GM19452 (cell line): ENCODE measurements around the gene FSCN2.

Experiments
- ATAC-seq: cut with Tn5 transposase; IDR thresholded peaks from one replicate; pipeline ENCODE4 v1.9.1; 2021; ENCODE audit not compliant: unreplicated experiment

Gene FSCN2

GRCh38 chr17:81538651-81539570, 10.7 kb downstream of the FSCN2 start:
- no peak for ATAC-seq

DNA sequence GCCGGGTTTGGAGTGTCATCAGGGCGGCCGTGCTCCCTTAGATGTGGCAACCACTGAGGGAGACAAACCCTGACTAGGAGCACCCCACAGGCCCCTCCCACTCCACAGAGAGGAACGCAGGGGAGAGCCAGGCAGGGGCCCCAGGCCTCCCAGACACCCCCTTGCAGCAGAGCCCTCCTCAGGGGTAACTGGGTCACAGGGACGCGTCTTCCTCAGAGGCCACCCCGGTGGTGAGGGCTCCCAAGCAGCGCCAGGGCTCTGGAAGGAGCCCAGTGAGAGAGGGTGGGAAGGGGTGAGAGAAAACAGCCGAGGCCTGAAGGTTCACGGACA, 11.4 kb downstream of the FSCN2 start:
- ATAC-seq, result no peak

GRCh38 chr17:81539961-81540675, 11.9 kb downstream of the FSCN2 start:
- ATAC-seq, result no peak

- ATAC-seq, result no peak
These were observed 12.5 kb downstream of the FSCN2 start for GRCh38 chr17:81540676-81541027.

DNA sequence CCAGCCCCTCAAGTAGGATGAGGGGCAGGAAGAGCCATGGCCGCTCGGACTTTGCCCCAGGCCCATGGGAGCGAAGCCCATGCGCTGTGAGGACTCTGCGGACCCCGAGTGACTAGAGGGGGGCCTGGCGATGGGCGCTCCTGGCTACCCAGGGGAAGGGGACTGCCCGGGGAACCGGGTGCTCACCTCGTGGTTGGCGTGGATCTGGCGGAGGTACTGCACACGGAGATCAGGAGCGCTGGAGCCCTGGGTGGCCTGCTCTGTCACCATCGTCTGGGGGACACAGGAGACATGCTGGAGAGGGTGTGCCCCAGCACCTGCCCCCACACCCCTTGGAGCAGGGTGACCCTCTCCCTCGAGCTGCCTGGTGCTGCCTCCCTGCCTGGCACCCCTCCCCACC, 12.9 kb downstream of the FSCN2 start:
- ATAC-seq, result no peak

- no peak for ATAC-seq
These were observed 14.5 kb downstream of the FSCN2 start for GRCh38 chr17:81542431-81543338.

DNA sequence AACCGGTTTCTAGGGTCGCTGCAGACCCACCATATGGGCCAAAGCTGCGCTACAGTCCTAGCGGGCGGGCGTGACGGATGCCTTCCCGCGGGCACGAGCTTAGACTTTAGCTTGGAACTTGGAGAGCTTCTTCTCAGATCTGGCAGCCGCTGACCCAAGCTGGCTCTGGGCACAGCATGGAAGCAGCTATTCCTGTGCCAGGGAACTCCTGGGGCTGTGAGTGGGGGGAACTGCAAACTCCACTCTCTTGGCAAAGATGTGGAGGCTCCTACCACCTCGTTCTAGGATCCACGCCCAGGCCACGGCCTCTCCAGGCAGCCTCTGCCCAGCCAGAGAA, 15.1 kb downstream of the FSCN2 start:
- no peak for ATAC-seq

DNA sequence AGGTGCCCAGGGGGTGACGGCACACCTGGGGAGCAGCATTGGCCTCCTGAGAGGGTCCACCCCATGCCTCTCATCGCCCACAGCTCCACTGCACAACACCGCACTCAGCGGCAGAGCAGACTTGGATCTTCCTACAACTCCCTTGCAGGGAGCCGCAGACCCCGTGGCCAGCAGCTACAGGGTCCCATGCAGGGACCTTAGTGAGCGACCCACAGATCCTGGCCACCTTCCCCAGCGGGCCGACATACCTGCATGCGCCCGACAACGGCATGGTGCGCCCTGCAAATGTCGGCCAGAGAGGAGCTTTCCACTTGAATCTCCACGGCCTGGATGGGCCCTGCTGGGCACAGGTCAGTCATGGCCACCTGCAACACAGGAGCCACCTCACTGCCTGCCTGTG, 15.6 kb downstream of the FSCN2 start:
- ATAC-seq, result no peak

DNA sequence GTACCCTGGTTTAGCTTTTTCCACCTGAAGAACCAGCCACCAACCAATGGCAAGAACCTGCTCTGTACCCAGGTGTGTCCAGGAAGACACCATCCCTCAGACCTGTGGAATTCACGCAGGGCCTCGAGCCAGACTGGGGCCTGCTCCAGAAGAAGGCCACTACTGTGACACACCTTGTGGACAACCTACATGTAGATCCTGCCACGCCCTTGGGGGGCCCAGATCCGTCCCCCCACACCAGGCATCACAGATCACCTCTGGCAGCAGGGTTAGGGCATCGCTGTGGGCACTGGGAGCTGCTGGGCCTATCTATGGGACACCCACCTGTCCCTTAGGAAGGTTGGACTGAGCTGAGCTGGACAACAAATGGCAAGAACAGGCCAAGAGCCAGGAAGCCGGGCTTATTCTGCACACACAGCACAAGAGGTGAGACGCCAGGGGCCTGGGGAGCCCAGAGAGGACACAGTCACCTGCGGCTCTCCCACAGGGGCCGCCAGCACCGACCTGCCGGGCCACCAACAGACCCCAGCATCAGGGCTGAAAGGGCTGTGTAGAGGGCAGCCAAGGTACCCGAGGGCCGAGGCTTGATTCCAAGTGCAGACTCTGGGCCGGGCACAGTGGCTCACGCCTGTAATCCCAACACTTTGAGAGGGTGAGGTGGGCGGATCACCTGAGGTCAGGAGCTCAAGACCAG, 16.3 kb downstream of the FSCN2 start:
- no peak for ATAC-seq

DNA sequence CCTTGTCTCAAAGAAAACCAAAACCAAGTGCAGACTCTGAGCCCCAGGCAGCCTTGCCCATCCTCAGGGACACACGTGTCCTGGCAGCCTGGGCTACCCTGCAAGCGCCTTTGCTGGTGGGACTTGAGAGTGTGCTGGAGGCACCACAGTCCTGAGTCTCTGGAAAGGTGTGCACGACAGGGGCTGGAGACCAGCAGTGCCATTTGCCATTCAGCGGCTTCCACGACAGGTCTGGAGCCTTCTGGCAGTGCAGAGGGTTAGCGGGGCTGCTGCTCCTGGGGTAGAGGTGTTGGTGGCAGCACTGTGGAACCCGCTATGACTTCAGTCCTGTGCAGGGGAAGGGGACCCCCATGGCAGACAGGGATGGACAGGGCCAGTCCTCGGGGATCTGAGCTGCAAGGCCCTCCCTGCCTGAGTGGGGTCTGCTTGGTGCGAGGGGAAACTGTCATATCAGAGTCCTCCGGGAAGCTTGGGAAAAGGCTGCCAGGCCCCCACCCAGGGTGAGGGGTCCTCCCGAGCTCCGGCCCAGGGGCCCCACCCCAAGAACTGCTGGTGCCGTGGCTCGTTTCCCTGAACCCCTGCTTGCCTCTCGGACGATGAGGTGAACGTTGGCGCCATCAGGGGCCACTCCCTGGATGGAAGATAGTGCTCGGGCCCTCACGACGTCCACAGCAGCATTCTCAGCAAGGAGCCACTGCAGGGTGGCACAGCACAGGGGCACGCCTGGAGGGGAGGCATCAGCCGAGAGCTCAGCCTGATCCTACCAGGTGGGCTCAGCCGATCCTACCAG, 17.2 kb downstream of the FSCN2 start:
- ATAC-seq, result no peak

DNA sequence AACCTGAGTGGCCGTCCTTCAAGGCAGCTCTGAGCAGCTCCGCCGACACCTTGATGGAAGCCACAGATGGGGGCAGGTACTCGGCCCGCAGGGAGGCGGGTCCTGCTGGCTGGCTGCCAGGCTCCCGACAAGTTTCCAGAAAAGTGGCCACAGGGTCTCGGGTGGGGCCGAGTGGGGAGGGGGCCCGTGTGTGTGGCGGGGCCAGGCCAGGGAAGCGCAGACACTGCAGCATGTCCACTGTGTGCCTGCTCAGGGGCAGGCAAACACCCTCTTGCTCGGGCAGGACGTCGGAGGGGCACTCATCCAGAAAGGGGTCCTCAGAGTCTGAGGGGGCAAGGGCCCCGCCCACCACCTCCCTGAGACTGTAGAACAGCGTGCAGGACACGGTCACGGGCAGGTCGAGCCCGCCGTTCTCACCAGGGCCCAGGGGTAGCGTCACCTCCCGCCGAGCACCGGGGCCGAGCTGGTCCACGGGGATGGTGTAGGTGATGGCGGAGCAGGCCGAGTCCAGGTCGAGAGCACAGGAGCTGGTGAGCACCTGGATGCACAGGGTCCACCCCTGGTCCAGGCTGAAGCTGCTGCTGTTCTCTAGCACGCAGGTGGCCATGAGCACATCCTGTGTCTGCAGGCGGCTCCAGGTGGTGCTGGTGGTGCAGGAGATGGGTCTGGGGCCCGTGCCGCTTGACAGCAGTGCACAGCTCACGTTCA, 18.9 kb downstream of the FSCN2 start:
- no peak for ATAC-seq

DNA sequence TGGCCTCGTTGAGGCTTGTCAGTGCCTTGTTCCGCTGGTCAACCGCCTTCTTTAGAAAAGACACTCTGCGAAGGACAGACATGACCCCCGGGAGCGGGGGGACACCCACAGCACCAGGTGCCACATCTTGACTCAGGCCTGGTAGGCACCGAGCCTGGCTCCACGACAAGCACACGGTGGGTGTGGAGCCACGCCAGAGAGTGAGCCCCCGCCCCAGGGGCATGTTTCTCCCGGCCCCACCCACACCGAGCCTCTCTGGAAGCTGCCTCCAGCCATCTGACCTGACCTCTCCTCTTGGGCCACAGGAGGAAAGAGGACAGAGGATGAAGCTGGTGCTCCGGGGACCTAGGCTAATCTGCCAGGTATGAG, 19.4 kb downstream of the FSCN2 start:
- no peak for ATAC-seq

- no peak for ATAC-seq
These were observed 20.9 kb downstream of the FSCN2 start for GRCh38 chr17:81549031-81549557.

- ATAC-seq, result no peak
These were observed 21.6 kb downstream of the FSCN2 start for GRCh38 chr17:81549826-81550225.

DNA sequence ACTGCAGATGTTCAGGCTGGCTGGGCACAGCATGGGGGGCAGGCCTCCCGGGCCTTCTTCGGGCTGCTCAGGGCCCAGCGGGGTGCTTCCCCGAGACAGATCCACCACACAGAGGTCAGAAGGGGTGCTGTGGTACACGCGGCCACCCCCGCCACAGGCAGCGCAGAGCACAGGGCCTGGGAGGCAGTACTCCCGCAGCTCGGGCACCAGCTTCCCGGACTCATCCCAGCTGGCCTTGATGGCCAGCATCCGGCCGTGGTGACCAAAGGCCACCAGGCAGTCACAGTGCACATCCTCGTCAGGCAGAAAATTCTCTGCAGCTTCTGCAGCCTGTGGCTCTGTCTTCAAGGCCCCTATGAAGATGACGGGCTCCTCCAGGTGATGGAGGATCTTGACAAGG, 22.1 kb downstream of the FSCN2 start:
- no peak for ATAC-seq

GRCh38 chr17:81550830-81551457, 22.8 kb downstream of the FSCN2 start:
- no peak for ATAC-seq

DNA sequence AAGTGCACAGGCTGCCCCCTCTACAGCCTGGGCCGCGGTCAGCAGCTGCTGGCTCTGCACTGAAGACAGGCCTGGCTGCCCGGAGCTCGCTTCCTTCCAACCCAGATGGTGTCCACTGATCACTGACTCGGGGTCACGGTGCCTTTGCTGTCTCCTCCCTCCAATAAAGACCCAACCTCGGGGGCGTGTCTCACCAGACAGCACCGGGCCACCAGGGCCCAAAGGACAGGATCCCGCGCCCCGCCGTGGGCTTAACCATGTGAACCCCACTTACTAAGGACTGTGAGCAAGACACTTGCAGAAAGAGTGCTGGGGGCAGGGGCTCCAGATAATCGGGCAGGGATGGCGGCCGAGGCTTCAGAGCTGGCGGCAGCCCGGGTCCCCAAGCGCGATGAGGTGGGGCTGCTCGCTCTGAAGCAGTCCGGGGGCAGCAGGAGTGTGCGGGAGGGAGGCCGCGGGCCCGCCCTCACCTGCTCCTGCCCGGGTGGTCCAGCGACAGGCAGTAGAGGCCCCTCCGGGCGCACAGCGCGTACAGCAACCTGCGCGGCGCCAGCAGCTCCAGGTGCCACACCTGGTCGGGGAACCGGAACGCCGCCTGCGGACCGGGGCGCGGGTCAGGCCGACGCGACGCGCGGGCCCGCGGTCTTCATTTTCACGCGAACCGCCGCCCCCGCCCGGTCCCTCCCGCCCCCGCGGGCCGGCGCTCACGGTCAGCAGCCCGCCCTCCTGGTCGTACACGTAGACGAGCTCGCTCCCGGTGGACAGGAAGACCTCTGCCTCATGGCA, 23.5 kb downstream of the FSCN2 start:
- peak; percentile 1 for ATAC-seq
